SK-N-MC (cell line): Measurements from ENCODE around the gene SYNC.
A peak's percentile ranks its signal among the peaks of the same experiment; 100 is the strongest.

Source experiments
- DNase-seq: peaks from one replicate; pipeline ENCODE4 v3.0.0-alpha.2; 2011; ENCODE audit warnings: low read depth, low spot score
- H3K27ac ChIP-seq: fragments of 200-600 bp; sonication (generic); 2 replicates; pipeline ENCODE4 v1.5.1; 2016; ENCODE audit warnings: mixed run types
- H3K36me3 ChIP-seq: fragments of 200-600 bp; sonication (generic); 2 replicates; pipeline ENCODE4 v1.6.1; 2017; ENCODE audit warnings: antibody characterized with exemption, low read length, mixed read lengths; ENCODE audit not compliant: insufficient read depth
- H3K4me3 ChIP-seq: fragments of 200-600 bp; sonication (generic); 2 replicates; pipeline ENCODE4 v1.5.1; 2016
- H3K9ac ChIP-seq: fragments of 200-600 bp; sonication (generic); 2 replicates; pipeline ENCODE4 v1.8.0; 2017; ENCODE audit warnings: mixed run types, mixed read lengths; ENCODE audit not compliant: insufficient read length
- H3K9me3 ChIP-seq: fragments of 200-600 bp; sonication (generic); 2 replicates; pipeline ENCODE4 v1.6.1; 2017; ENCODE audit warnings: low read depth, mild to moderate bottlenecking, antibody characterized with exemption, low read length, moderate library complexity, mixed read lengths
- EZH2 ChIP-seq: fragments of 200-600 bp; sonication (generic); IDR thresholded peaks from one replicate; pipeline ENCODE4 v1.6.1; 2017; ENCODE audit warnings: antibody characterized with exemption
- FOXP2 ChIP-seq: optimal IDR thresholded peaks from 2 replicates; pipeline ENCODE3; 2011; ENCODE audit warnings: mild to moderate bottlenecking, moderate library complexity; ENCODE audit not compliant: insufficient read depth; ENCODE audit errors: extremely low read length, control extremely low read depth
- POLR2AphosphoS5 ChIP-seq: IDR thresholded peaks from 2 replicates; pipeline ENCODE4 v1.6.1; 2012; ENCODE audit warnings: mild to moderate bottlenecking, low read depth, low read length, borderline replicate concordance

SYNC gene

GRCh38 chr1:32665915-32666314 is 36.7 kb downstream of the SYNC start:
- H3K36me3 ChIP-seq, result peaks cover 95% of the 10 kb centered on the region

GRCh38 chr1:32659581-32659980 is 43.0 kb downstream of the SYNC start:
- Histone ChIP-seq H3K9me3 (no peaks in the 10 kb centered on the region), H3K27ac (no peak overlapping the region), H3K9ac (no peak overlapping the region), H3K4me3 (no peak overlapping the region), H3K36me3 (peaks cover 93% of the 10 kb centered on the region)
- TF ChIP-seq POLR2AphosphoS5 (no peak), EZH2 (no peak), FOXP2 (no peak)
- no peak for DNase-seq

More at GRCh38 chr1:32665915-32666314, 36.7 kb downstream of the SYNC start:
- DNase-seq, result no peak
- Histone ChIP-seq H3K4me3 (no peak overlapping the region), H3K9ac (no peak overlapping the region), H3K27ac (no peak overlapping the region), H3K9me3 (no peaks in the 10 kb centered on the region)
- TF ChIP-seq POLR2AphosphoS5 (no peak), FOXP2 (no peak), EZH2 (no peak)

GRCh38 chr1:32652244-32652962 is 50.2 kb downstream of the SYNC start:
- Histone ChIP-seq H3K4me3 (peak overlapping the region; percentile 87), H3K36me3 (peaks cover 58% of the 10 kb centered on the region), H3K27ac (peak overlapping the region; percentile 95), H3K9ac (peak overlapping the region; percentile 100), H3K9me3 (no peaks in the 10 kb centered on the region)
- no peak for DNase-seq
- no peak for TF ChIP-seq POLR2AphosphoS5
- no peak for TF ChIP-seq EZH2
- TF ChIP-seq FOXP2, result no peak

- DNase-seq, result no peak
- Histone ChIP-seq H3K27ac (peak overlapping the region; percentile 95), H3K9ac (peak overlapping the region; percentile 100), H3K36me3 (peaks cover 50% of the 10 kb centered on the region), H3K9me3 (no peaks in the 10 kb centered on the region), H3K4me3 (peak overlapping the region; percentile 87)
- no peak for TF ChIP-seq FOXP2
- TF ChIP-seq EZH2, result no peak
- TF ChIP-seq POLR2AphosphoS5, result no peak
Measured at GRCh38 chr1:32651461-32652073, 51.0 kb downstream of the SYNC start.

- H3K27ac ChIP-seq, result peak within 1 kb of the TSS; percentile 100
- H3K9me3 ChIP-seq, result no peaks in the 10 kb centered on the region
- H3K36me3 ChIP-seq, result peaks cover 43% of the 10 kb centered on the region
- TF ChIP-seq FOXP2, result peak; percentile 41
- TF ChIP-seq POLR2AphosphoS5, result peak; percentile 87
- no peak for TF ChIP-seq EZH2
- peak within 1 kb of the TSS; percentile 100 for H3K9ac ChIP-seq
- DNase-seq, result peak; percentile 80
- peak within 1 kb of the TSS; percentile 87 for H3K4me3 ChIP-seq
Measured at GRCh38 chr1:32650752-32651460, 51.7 kb downstream of the SYNC start, which contains the start of gene RBBP4. Gene RBBP4 (plus strand): TSS chr1:32651208. CDS start chr1:32651307, 99 bp downstream.

- DNase-seq, result peak; percentile 75
- Histone ChIP-seq H3K27ac (peak within 1 kb of the TSS; percentile 100), H3K4me3 (peak within 1 kb of the TSS; percentile 87), H3K36me3 (peaks cover 37% of the 10 kb centered on the region), H3K9me3 (no peaks in the 10 kb centered on the region), H3K9ac (peak within 1 kb of the TSS; percentile 100)
- TF ChIP-seq POLR2AphosphoS5 (peak; percentile 83), FOXP2 (no peak), EZH2 (no peak)
Measured at GRCh38 chr1:32650248-32650751, 52.3 kb downstream of the SYNC start, which contains the start of gene ZBTB8OS. Gene ZBTB8OS (minus strand): TSS chr1:32650550. CDS start chr1:32650529, 21 bp downstream.

- peak overlapping the region; percentile 62; the same call in 1 of the 2 replicates for H3K27ac ChIP-seq
- DNase-seq, result no peak
- no peaks in the 10 kb centered on the region for H3K9me3 ChIP-seq
- no peak overlapping the region for H3K4me3 ChIP-seq
- peaks cover 9% of the 10 kb centered on the region for H3K36me3 ChIP-seq
- H3K9ac ChIP-seq, result no peak overlapping the region
- TF ChIP-seq EZH2 (no peak), FOXP2 (no peak), POLR2AphosphoS5 (no peak)
Measured at GRCh38 chr1:32647308-32648134, 55.0 kb downstream of the SYNC start.
